Prostate gland (tissue), 1 donor: ENCODE results near the gene FOXO1.

Experiments used
- POLR2A ChIP-seq: fragments of 450-650 bp; IDR thresholded peaks from one replicate; pipeline ENCODE4 v1.6.1; 2016; ENCODE audit warnings: antibody characterized with exemption, mild to moderate bottlenecking
- POLR2AphosphoS5 ChIP-seq: sonication (generic); formaldehyde crosslinking; IDR thresholded peaks from one replicate; pipeline ENCODE4 v1.6.1; 2017; ENCODE audit warnings: antibody characterized with exemption

DNA sequence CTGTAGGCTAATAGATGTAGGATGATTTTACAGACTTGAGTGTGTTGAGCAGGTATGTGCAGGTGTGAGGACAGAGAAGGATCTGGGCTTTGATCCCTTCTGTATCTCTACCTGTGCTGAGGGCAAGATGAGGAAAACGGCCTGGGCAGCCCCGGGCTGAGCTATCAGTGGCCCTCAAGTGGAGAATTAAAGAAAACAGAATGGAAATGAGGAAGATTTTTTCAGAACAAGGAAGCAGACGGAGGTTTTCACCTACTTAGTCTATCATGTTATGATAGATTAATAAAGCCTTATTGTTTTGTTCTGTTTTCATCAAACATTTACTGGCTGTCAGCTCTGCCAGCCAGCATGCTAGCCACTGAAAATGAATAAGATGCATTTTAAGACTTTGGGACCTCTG lies 22.3 kb upstream of the FOXO1 start:
- TF ChIP-seq POLR2AphosphoS5 (no peak), POLR2A (no peak)
